Keratinocyte (primary cell): ENCODE measurements around the gene DNAH8. TPM values are rescaled to one million over a fixed set of nuclear protein-coding genes. Genes with fewer than 3 reads are reported as not detected.

Source experiments
- DNase-seq: peaks from one replicate; pipeline ENCODE4 v3.0.0-alpha.2; 2011; ENCODE audit warnings: low read depth, missing footprints, low spot score
- FAIRE-seq: peaks from 2 replicates; lab custom pipeline; 2011; peaks lifted over from hg19 to GRCh38; lab: Jason Lieb, UNC
- H2AFZ ChIP-seq: 2 replicates; pipeline ENCODE4 v1.6.0; 2012; ENCODE audit warnings: low read length, control low read depth, inconsistent platforms; ENCODE audit not compliant: control insufficient read depth
- H3K27ac ChIP-seq: 2 replicates; pipeline ENCODE4 v1.5.1; 2011; ENCODE audit warnings: low read length; ENCODE audit not compliant: control insufficient read depth, insufficient read depth
- H3K27me3 ChIP-seq: 3 replicates; pipeline ENCODE4 v1.6.0; 2011; ENCODE audit warnings: low read length; ENCODE audit not compliant: control insufficient read depth, insufficient read depth; ENCODE audit errors: extremely low read depth
- H3K36me3 ChIP-seq, 2 experiments: 2 replicates in 1 of 2; 3 replicates in 1 of 2; pipeline ENCODE4 v1.5.1; 2011; ENCODE audit warnings: low read length in 2 of 2, mild to moderate bottlenecking in 1 of 2; ENCODE audit not compliant: control insufficient read depth in 2 of 2, insufficient read depth in 2 of 2; ENCODE audit errors: extremely low read depth in 1 of 2
- H3K4me1 ChIP-seq: 3 replicates; pipeline ENCODE4 v1.5.1; 2011; ENCODE audit warnings: low read length; ENCODE audit not compliant: control insufficient read depth, insufficient read depth; ENCODE audit errors: extremely low read depth
- H3K4me2 ChIP-seq: 3 replicates; pipeline ENCODE4 v1.6.0; 2011; ENCODE audit warnings: low read depth, low read length; ENCODE audit not compliant: control insufficient read depth, insufficient read depth; ENCODE audit errors: extremely low read depth
- H3K4me3 ChIP-seq, 3 experiments: fragments of 200-600 bp in 1 of 3; sonication (generic) in 1 of 3; 2 replicates in 2 of 3; 3 replicates in 1 of 3; pipeline ENCODE4 v1.5.1; 2011 to 2016; ENCODE audit warnings: low read length in 3 of 3, mild to moderate bottlenecking in 3 of 3, control low read depth in 2 of 3, inconsistent platforms in 1 of 3, low read depth in 1 of 3, mixed read lengths in 1 of 3, mixed run types in 1 of 3, moderate library complexity in 1 of 3; ENCODE audit not compliant: control insufficient read depth in 2 of 3, insufficient read depth in 2 of 3; ENCODE audit errors: extremely low read depth in 1 of 3
- H3K79me2 ChIP-seq: 2 replicates; pipeline ENCODE4 v1.6.0; 2012; ENCODE audit warnings: low read length; ENCODE audit not compliant: control insufficient read depth, insufficient read depth
- H3K9ac ChIP-seq: 3 replicates; pipeline ENCODE4 v1.6.0; 2011; ENCODE audit warnings: low read length; ENCODE audit not compliant: control insufficient read depth, insufficient read depth; ENCODE audit errors: extremely low read depth
- H3K9me1 ChIP-seq: 3 replicates; pipeline ENCODE4 v1.6.0; 2011; ENCODE audit warnings: low read length; ENCODE audit not compliant: control insufficient read depth, insufficient read depth; ENCODE audit errors: extremely low read depth
- H3K9me3 ChIP-seq: 2 replicates; pipeline ENCODE4 v1.5.1; 2012; ENCODE audit warnings: low read depth, low read length; ENCODE audit not compliant: control insufficient read depth
- H4K20me1 ChIP-seq: 3 replicates; pipeline ENCODE4 v1.6.0; 2011; ENCODE audit warnings: low read length; ENCODE audit not compliant: control insufficient read depth, insufficient read depth; ENCODE audit errors: extremely low read depth
- EZH2 ChIP-seq: IDR thresholded peaks from one replicate; pipeline ENCODE4 v1.6.1; 2012; ENCODE audit warnings: inconsistent platforms, mild to moderate bottlenecking, low read length, moderate library complexity
- dilution Hi-C: fragments of 300-500 bp; cut with MboI; formaldehyde crosslinking; loops from one replicate; pipeline ENCODE4 v1.7.0; 2020; ENCODE audit warnings: low sequenced_read_pairs; ENCODE audit not compliant: extremely low pct_ligation_motif_present
- polyA plus RNA-seq, 5 experiments: library from polyadenylated mRNA; depleted of rRNA in 3 of 5; stranded (reverse) in 3 of 5; stranded (forward) in 1 of 5; unstranded in 1 of 5; fragments of >200 nt; gene quantifications; 1 replicate in 1 of 5; 2 replicates in 3 of 5; 3 replicates in 1 of 5; pipeline versions ENCODE4 v1.2.1 to v1.2.3, GENCODE V29; 2011 to 2012; ENCODE audit warnings: missing spikeins in 2 of 5, low read depth in 1 of 5, low replicate concordance in 1 of 5
- TF ChIP-seq, protein P1 (sequence below), 3 experiments: IDR thresholded peaks in 1 of 3; conservative IDR thresholded peaks in 1 of 3; optimal IDR thresholded peaks in 1 of 3; 2 replicates in 2 of 3; 3 replicates in 1 of 3; pipeline versions ENCODE3 to v1.5.1; 2011; ENCODE audit warnings: low read length in 3 of 3, mild to moderate bottlenecking in 3 of 3, moderate library complexity in 2 of 3, control low read depth in 1 of 3, inconsistent platforms in 1 of 3; ENCODE audit not compliant: insufficient read depth in 2 of 3; ENCODE audit errors: extremely low read depth in 1 of 3

The DNAH8 gene
- polyA plus RNA-seq, 1 donor (not counting 4 experiments of a cell fraction or from before 2014, with no cell fraction given): 0.01 TPM

DNA sequence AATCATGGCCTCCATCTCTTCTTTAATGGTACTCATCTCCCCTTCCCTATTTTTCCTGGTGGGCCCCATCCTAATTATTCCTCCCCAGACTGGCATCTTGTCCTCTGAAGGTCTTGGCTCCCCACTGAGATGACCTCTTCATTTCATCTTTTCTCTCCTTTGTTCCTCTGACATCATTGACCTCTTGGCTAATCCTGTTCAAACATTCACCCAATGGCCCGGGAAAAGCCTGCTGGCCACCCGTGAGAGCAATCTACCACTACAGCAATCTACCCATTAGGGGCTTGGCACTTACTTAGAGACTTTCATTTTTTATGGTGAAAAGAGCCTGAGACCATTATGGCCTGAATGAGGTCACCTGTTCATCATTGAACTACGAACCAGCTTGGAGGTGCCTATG, 130.8 kb downstream of the DNAH8 start:
- H4K20me1 ChIP-seq: no peaks in the 10 kb centered on the region
- no peaks in the 10 kb centered on the region for H3K79me2 ChIP-seq
- H2AFZ ChIP-seq: no peak overlapping the region
- H3K9me3 ChIP-seq: no peaks in the 10 kb centered on the region
- TF ChIP-seq, protein P1, sequence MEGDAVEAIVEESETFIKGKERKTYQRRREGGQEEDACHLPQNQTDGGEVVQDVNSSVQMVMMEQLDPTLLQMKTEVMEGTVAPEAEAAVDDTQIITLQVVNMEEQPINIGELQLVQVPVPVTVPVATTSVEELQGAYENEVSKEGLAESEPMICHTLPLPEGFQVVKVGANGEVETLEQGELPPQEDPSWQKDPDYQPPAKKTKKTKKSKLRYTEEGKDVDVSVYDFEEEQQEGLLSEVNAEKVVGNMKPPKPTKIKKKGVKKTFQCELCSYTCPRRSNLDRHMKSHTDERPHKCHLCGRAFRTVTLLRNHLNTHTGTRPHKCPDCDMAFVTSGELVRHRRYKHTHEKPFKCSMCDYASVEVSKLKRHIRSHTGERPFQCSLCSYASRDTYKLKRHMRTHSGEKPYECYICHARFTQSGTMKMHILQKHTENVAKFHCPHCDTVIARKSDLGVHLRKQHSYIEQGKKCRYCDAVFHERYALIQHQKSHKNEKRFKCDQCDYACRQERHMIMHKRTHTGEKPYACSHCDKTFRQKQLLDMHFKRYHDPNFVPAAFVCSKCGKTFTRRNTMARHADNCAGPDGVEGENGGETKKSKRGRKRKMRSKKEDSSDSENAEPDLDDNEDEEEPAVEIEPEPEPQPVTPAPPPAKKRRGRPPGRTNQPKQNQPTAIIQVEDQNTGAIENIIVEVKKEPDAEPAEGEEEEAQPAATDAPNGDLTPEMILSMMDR (optimal IDR thresholded peaks at IDR 0.05 in 1 of 3, IDR thresholded peaks at IDR 0.05 in 1 of 3, conservative IDR thresholded peaks at IDR 0.05 in 1 of 3; ENCODE audit: extremely low read depth in 1 of 3, insufficient read depth in 2 of 3, low read length in 3 of 3): no peak
- TF ChIP-seq EZH2: no peak
- no peak overlapping the region for H3K4me3 ChIP-seq
- dilution Hi-C loops: no loop called here
- H3K27ac ChIP-seq: no peak overlapping the region
- H3K9me1 ChIP-seq: no peaks in the 10 kb centered on the region
- FAIRE-seq: no peak
- H3K9ac ChIP-seq: no peak overlapping the region
- H3K4me2 ChIP-seq: no peak overlapping the region
- H3K27me3 ChIP-seq: no peaks in the 10 kb centered on the region
- peaks cover 6% of the 10 kb centered on the region for H3K4me1 ChIP-seq
- no peak for DNase-seq
- H3K36me3 ChIP-seq: no peaks in the 10 kb centered on the region

GRCh38 chr6:38846361-38846760, 131.2 kb downstream of the DNAH8 start:
- DNase-seq (no peak), FAIRE-seq (no peak)
- Histone ChIP-seq H3K4me3 (no peak overlapping the region), H3K4me2 (no peak overlapping the region), H4K20me1 (no peaks in the 10 kb centered on the region), H3K9me3 (no peaks in the 10 kb centered on the region), H3K79me2 (no peaks in the 10 kb centered on the region), H3K36me3 (no peaks in the 10 kb centered on the region), H2AFZ (no peak overlapping the region), H3K27me3 (no peaks in the 10 kb centered on the region), H3K27ac (no peak overlapping the region), H3K9ac (no peak overlapping the region), H3K9me1 (no peaks in the 10 kb centered on the region), H3K4me1 (peaks cover 6% of the 10 kb centered on the region)
- dilution Hi-C loops: no loop called here
- TF ChIP-seq, protein P1 (optimal IDR thresholded peaks at IDR 0.05 in 1 of 3, IDR thresholded peaks at IDR 0.05 in 1 of 3, conservative IDR thresholded peaks at IDR 0.05 in 1 of 3; ENCODE audit: extremely low read depth in 1 of 3, insufficient read depth in 2 of 3, low read length in 3 of 3): no peak
